Lung (tissue), 12 donors: ENCODE results near the gene DNASE2B. TPM values are rescaled to one million over a fixed set of nuclear protein-coding genes. Genes with fewer than 3 reads are reported as not detected.

Source experiments
- ATAC-seq: fragments of 200-7000 bp; cut with Tn5 transposase; one replicate; pipeline ENCODE4 v1.9.1; 2020; ENCODE audit warnings: moderate number of reproducible peaks; ENCODE audit not compliant: insufficient read depth, low FRiP score
- DNase-seq, 3 donors: peaks; one replicate each; pipeline ENCODE4 v3.0.0-alpha.2; 2013 to 2017
- H3K27ac ChIP-seq, 2 donors: one replicate each; pipeline ENCODE4 v1.5.1; 2013; ENCODE audit warnings: mild to moderate bottlenecking in 2 of 2, moderate library complexity in 2 of 2, control low read depth in 1 of 2, inconsistent platforms in 1 of 2, low read depth in 1 of 2, low read length in 1 of 2
- H3K27me3 ChIP-seq, 3 donors: one replicate each; pipeline ENCODE4 v1.5.1; 2013; ENCODE audit warnings: low read length in 2 of 3; ENCODE audit not compliant: control insufficient read depth in 3 of 3, insufficient read depth in 3 of 3
- H3K36me3 ChIP-seq, 4 donors: one replicate each; pipeline ENCODE4 v1.5.1; 2013; ENCODE audit warnings: low read length in 4 of 4, mild to moderate bottlenecking in 1 of 4, moderate library complexity in 1 of 4; ENCODE audit not compliant: control insufficient read depth in 4 of 4, insufficient read depth in 4 of 4
- H3K4me1 ChIP-seq, 5 donors: one replicate each; pipeline ENCODE4 v1.5.1; 2013; ENCODE audit warnings: low read length in 5 of 5, mild to moderate bottlenecking in 2 of 5, moderate library complexity in 1 of 5; ENCODE audit not compliant: control insufficient read depth in 5 of 5, insufficient read depth in 5 of 5
- H3K4me3 ChIP-seq: one replicate; pipeline ENCODE4 v1.5.1; 2013; ENCODE audit warnings: mild to moderate bottlenecking, control low read depth, moderate library complexity
- H3K9ac ChIP-seq, 2 donors: one replicate each; pipeline ENCODE4 v1.5.1; 2013; ENCODE audit warnings: low read length in 2 of 2, control low read depth in 1 of 2; ENCODE audit not compliant: insufficient read depth in 1 of 2
- H3K9me3 ChIP-seq, 4 donors: one replicate each; pipeline ENCODE4 v1.5.1; 2013; ENCODE audit warnings: low read length in 3 of 4, mild to moderate bottlenecking in 1 of 4, moderate library complexity in 1 of 4; ENCODE audit not compliant: control insufficient read depth in 4 of 4, insufficient read depth in 3 of 4
- WGBS, 2 donors: extraction: QIAGEN DNeasy Blood & Tissue Kit; methylation state at CpG; one replicate each; pipeline ENCODE4 v1.1.7; 2013; 5-methylcytosine and 5-hydroxymethylcytosine counted together
- polyA plus RNA-seq, 2 donors: library from polyadenylated mRNA; stranded (reverse); fragments of 200-250 nt; gene quantifications; one replicate each; pipeline ENCODE4 v1.2.1, GENCODE V29; 2013
- total RNA-seq, 2 donors: library from RNA; depleted of rRNA in 1 of 2; stranded (reverse); fragments of >200 nt in 1 of 2; gene quantifications; one replicate each; pipeline ENCODE4 v1.2.1, GENCODE V29; 2014 to 2021
- TF ChIP-seq, protein P1 (sequence below): IDR thresholded peaks from 2 replicates; pipeline ENCODE4 v1.5.1; 2012; ENCODE audit warnings: mild to moderate bottlenecking; ENCODE audit errors: control extremely low read depth, extremely low read depth
- donor health status: control.
- donor health status: control.
- donor health status: Bipolar disorder and iron deficiency.
- donor health status: healthy.
- donor health status: DM: yes; HTN: yes; CAD: no.

Gene DNASE2B
- total and polyA plus RNA-seq, 4 donors = 0.29 to 4.9 (median 1.3) TPM; not detected in 1

DNA sequence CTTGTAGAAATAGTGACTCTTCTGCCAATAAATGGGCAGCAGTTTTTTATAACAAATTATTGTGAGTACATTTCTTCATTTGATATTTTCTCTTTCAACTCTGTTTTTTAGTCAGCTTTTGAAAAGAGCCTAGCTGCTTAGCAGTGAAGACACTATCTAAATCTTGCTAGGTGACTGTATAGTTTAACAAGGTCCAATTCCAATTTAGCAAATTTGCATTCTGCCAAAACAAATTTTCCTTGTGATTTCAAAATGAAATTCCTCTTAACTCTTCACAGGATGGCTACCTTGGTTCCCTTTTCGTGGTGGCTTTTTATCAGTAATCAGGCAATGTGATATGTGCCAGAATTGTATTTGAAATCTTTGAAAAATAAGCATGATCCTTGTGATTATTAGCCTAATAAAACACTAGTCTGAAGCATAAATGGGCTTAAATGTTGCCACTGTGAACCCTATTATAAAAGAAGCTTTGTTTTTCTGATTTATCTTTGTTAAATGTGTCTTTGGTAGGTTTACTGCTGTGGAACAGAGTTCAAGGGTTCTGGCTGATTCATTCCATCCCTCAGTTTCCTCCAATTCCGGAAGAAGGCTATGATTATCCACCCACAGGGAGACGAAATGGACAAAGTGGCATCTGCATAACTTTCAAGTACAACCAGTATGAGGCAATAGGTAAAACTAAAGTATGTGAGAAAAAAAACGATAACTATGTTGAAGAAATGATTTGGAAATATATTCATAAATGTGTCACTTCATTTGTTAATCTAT, 12.2 kb downstream of the DNASE2B start:
- DNase-seq (no peak), ATAC-seq (no peak)
- Histone ChIP-seq H3K4me1 (no peaks in the 10 kb centered on the region), H3K4me3 (no peak overlapping the region), H3K27ac (no peak overlapping the region), H3K27me3 (no peaks in the 10 kb centered on the region), H3K9ac (no peak overlapping the region), H3K36me3 (no peaks in the 10 kb centered on the region), H3K9me3 (no peaks in the 10 kb centered on the region)
- WGBS, 2 donors = 55 to 57% methylated on average over 4 of the region's 4 CpGs
- TF ChIP-seq, protein P1, sequence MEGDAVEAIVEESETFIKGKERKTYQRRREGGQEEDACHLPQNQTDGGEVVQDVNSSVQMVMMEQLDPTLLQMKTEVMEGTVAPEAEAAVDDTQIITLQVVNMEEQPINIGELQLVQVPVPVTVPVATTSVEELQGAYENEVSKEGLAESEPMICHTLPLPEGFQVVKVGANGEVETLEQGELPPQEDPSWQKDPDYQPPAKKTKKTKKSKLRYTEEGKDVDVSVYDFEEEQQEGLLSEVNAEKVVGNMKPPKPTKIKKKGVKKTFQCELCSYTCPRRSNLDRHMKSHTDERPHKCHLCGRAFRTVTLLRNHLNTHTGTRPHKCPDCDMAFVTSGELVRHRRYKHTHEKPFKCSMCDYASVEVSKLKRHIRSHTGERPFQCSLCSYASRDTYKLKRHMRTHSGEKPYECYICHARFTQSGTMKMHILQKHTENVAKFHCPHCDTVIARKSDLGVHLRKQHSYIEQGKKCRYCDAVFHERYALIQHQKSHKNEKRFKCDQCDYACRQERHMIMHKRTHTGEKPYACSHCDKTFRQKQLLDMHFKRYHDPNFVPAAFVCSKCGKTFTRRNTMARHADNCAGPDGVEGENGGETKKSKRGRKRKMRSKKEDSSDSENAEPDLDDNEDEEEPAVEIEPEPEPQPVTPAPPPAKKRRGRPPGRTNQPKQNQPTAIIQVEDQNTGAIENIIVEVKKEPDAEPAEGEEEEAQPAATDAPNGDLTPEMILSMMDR = no peak

DNA sequence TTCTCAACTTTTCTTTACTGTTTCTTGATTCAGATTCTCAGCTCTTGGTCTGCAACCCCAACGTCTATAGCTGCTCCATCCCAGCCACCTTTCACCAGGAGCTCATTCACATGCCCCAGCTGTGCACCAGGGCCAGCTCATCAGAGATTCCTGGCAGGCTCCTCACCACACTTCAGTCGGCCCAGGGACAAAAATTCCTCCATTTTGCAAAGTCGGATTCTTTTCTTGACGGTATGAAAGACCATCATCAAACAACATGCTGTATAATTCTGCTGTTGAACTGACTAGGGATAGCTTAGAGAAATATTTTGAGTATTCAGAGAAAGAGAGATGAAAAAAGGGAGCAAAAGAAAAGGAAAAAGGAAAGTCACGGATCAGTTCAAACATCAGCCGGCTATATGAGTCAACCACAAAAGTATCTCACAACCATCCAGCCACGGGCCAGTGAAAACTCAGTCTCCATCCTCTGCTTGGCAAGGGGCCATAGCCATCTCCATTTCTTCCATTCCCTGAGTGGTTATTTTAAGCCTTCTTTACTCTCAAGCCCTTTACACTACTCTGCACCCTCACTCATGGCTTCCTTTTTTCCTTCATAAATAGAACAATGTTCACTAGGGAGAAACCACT, 14.1 kb downstream of the DNASE2B start:
- Histone ChIP-seq H3K36me3 (no peaks in the 10 kb centered on the region), H3K4me1 (no peaks in the 10 kb centered on the region), H3K27me3 (no peaks in the 10 kb centered on the region), H3K27ac (no peak overlapping the region), H3K9me3 (no peaks in the 10 kb centered on the region), H3K4me3 (no peak overlapping the region), H3K9ac (no peak overlapping the region)
- TF ChIP-seq, protein P1 = no peak
- 70 to 88% methylated on average over 7 of the region's 7 CpGs for WGBS, 2 donors
- ATAC-seq (no peak), DNase-seq (no peak)

DNA sequence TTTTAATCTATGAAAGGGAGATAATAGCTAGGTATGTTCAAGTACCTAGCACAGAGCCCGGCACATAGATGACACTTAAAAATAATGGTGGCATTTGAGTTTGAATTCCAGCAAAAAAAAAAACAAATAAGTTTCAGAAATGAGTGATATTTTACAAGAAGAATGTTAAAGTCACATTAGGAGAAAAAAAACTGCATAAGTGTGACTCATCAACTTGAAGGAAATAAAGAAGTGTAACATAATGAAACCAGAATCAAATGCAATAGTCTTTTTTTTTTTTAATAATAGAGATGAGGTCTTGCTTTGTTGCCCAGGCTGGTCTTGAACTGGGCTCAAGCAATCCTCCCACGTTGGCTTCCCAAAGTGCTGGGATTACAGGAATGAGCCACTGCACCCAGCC, 17.1 kb downstream of the DNASE2B start:
- no peak for ATAC-seq
- H3K4me3 ChIP-seq = no peak overlapping the region

More for the DNA sequence above, 17.1 kb downstream of the DNASE2B start:
- Histone ChIP-seq H3K27ac (no peak overlapping the region), H3K9ac (no peak overlapping the region), H3K36me3 (no peaks in the 10 kb centered on the region), H3K27me3 (no peaks in the 10 kb centered on the region), H3K9me3 (no peaks in the 10 kb centered on the region), H3K4me1 (no peaks in the 10 kb centered on the region)
- 62 to 77% methylated on average over 2 of the region's 2 CpGs for WGBS, 2 donors
- TF ChIP-seq, protein P1 = no peak
- DNase-seq = no peak
